ENCODE measurements around the gene TOR1B. TPM values are rescaled to one million over a fixed set of nuclear protein-coding genes. Genes with fewer than 3 reads are reported as not detected.

TOR1B gene
- total and polyA plus RNA-seq, 5 donors from 2014 or later: 11.6 to 27.2 (median 15.3) TPM

GRCh38 chr9:129810116-129810515, 7.1 kb downstream of the TOR1B start:
- no peak overlapping the region for H3K27ac ChIP-seq (ENCODE audit: insufficient read depth, low read length, poor library complexity, severe bottlenecking)
- H3K27me3 ChIP-seq (ENCODE audit: control insufficient read depth, insufficient read depth, low read length): no peaks in the 10 kb centered on the region
- Mint-ChIP-seq H3K4me3 (no peak overlapping the region), H3K27ac (peak overlapping the region in 2 of 3 donors; percentile 9 to 75), H3K27me3 (no peaks in the 10 kb centered on the region), H3K9me3 (no peaks in the 10 kb centered on the region), H3K4me1 (peaks cover 0 to 39% (median 28%) of the 10 kb centered on the region in 4 donors), H3K36me3 (peaks cover 41% of the 10 kb centered on the region)
- H3K36me3 ChIP-seq (ENCODE audit: control insufficient read depth, insufficient read depth, low read length): peaks cover 56% of the 10 kb centered on the region
- H3K4me1 ChIP-seq (ENCODE audit: control insufficient read depth, insufficient read depth, low read length, poor library complexity, severe bottlenecking): no peaks in the 10 kb centered on the region
- DNase-seq (no peak), ATAC-seq (ENCODE audit: low read depth in 2 of 2) (no peak)
- H3K4me3 ChIP-seq (ENCODE audit: low read depth, low read length): no peak overlapping the region
- no peaks in the 10 kb centered on the region for H3K9me3 ChIP-seq (ENCODE audit: control insufficient read depth in 2 of 2, low read length in 2 of 2)

GRCh38 chr9:129810788-129811187, 7.8 kb downstream of the TOR1B start:
- Mint-ChIP-seq H3K27ac (no peak overlapping the region), H3K36me3 (peaks cover 43% of the 10 kb centered on the region), H3K27me3 (no peaks in the 10 kb centered on the region), H3K4me1 (peaks cover 0 to 36% (median 27%) of the 10 kb centered on the region in 4 donors), H3K4me3 (no peak overlapping the region), H3K9me3 (no peaks in the 10 kb centered on the region)
- no peaks in the 10 kb centered on the region for H3K27me3 ChIP-seq (ENCODE audit: control insufficient read depth, insufficient read depth, low read length)
- H3K4me1 ChIP-seq (ENCODE audit: control insufficient read depth, insufficient read depth, low read length, poor library complexity, severe bottlenecking): no peaks in the 10 kb centered on the region
- H3K27ac ChIP-seq (ENCODE audit: insufficient read depth, low read length, poor library complexity, severe bottlenecking): no peak overlapping the region
- H3K4me3 ChIP-seq (ENCODE audit: low read depth, low read length): no peak overlapping the region
- no peak for ATAC-seq (ENCODE audit: low read depth in 2 of 2)
- no peaks in the 10 kb centered on the region for H3K9me3 ChIP-seq (ENCODE audit: control insufficient read depth in 2 of 2, low read length in 2 of 2)
- peaks cover 60% of the 10 kb centered on the region for H3K36me3 ChIP-seq (ENCODE audit: control insufficient read depth, insufficient read depth, low read length)
- no peak for DNase-seq

- Histone ChIP-seq H3K27ac (ENCODE audit: insufficient read depth, low read length, poor library complexity, severe bottlenecking) (no peak overlapping the region), H3K4me3 (ENCODE audit: low read depth, low read length) (no peak overlapping the region), H3K4me1 (ENCODE audit: control insufficient read depth, insufficient read depth, low read length, poor library complexity, severe bottlenecking) (no peaks in the 10 kb centered on the region), H3K27me3 (ENCODE audit: control insufficient read depth, insufficient read depth, low read length) (no peaks in the 10 kb centered on the region), H3K36me3 (ENCODE audit: control insufficient read depth, insufficient read depth, low read length) (peaks cover 69% of the 10 kb centered on the region), H3K9me3 (ENCODE audit: control insufficient read depth in 2 of 2, low read length in 2 of 2) (no peaks in the 10 kb centered on the region)
- Mint-ChIP-seq H3K4me1 (peaks cover 0 to 36% (median 24%) of the 10 kb centered on the region in 4 donors), H3K36me3 (peaks cover 45% of the 10 kb centered on the region), H3K27me3 (no peaks in the 10 kb centered on the region), H3K4me3 (no peak overlapping the region), H3K27ac (peak overlapping the region in 2 of 3 donors; percentile 12 to 60), H3K9me3 (no peaks in the 10 kb centered on the region)
- DNase-seq (no peak), ATAC-seq (ENCODE audit: low read depth in 2 of 2) (no peak)
Observed at GRCh38 chr9:129811967-129812363, 9.0 kb downstream of the TOR1B start.

GRCh38 chr9:129812385-129812784, 9.4 kb downstream of the TOR1B start:
- Mint-ChIP-seq H3K4me1 (peaks cover 0 to 36% (median 24%) of the 10 kb centered on the region in 4 donors), H3K27ac (peak overlapping the region in 1 of 3 donors; percentile 60), H3K4me3 (no peak overlapping the region), H3K36me3 (peaks cover 41% of the 10 kb centered on the region), H3K27me3 (no peaks in the 10 kb centered on the region), H3K9me3 (no peaks in the 10 kb centered on the region)
- no peak overlapping the region for H3K27ac ChIP-seq (ENCODE audit: insufficient read depth, low read length, poor library complexity, severe bottlenecking)
- no peaks in the 10 kb centered on the region for H3K4me1 ChIP-seq (ENCODE audit: control insufficient read depth, insufficient read depth, low read length, poor library complexity, severe bottlenecking)
- no peak for ATAC-seq (ENCODE audit: low read depth in 2 of 2)
- no peak for DNase-seq
- no peak overlapping the region for H3K4me3 ChIP-seq (ENCODE audit: low read depth, low read length)
- peaks cover 68% of the 10 kb centered on the region for H3K36me3 ChIP-seq (ENCODE audit: control insufficient read depth, insufficient read depth, low read length)
- H3K9me3 ChIP-seq (ENCODE audit: control insufficient read depth in 2 of 2, low read length in 2 of 2): no peaks in the 10 kb centered on the region
- no peaks in the 10 kb centered on the region for H3K27me3 ChIP-seq (ENCODE audit: control insufficient read depth, insufficient read depth, low read length)

- Histone ChIP-seq H3K4me3 (ENCODE audit: low read depth, low read length) (no peak overlapping the region), H3K4me1 (ENCODE audit: control insufficient read depth, insufficient read depth, low read length, poor library complexity, severe bottlenecking) (no peaks in the 10 kb centered on the region), H3K36me3 (ENCODE audit: control insufficient read depth, insufficient read depth, low read length) (peaks cover 74% of the 10 kb centered on the region), H3K9me3 (ENCODE audit: control insufficient read depth in 2 of 2, low read length in 2 of 2) (no peaks in the 10 kb centered on the region), H3K27ac (ENCODE audit: insufficient read depth, low read length, poor library complexity, severe bottlenecking) (no peak overlapping the region), H3K27me3 (ENCODE audit: control insufficient read depth, insufficient read depth, low read length) (no peaks in the 10 kb centered on the region)
- peaks cover 0 to 39% (median 24%) of the 10 kb centered on the region in 4 donors for H3K4me1 Mint-ChIP-seq
- H3K27ac Mint-ChIP-seq: no peak overlapping the region
- H3K36me3 Mint-ChIP-seq: peaks cover 46% of the 10 kb centered on the region
- H3K27me3 Mint-ChIP-seq: no peaks in the 10 kb centered on the region
- H3K9me3 Mint-ChIP-seq: no peaks in the 10 kb centered on the region
- ATAC-seq (ENCODE audit: low read depth in 2 of 2): no peak
- no peak overlapping the region for H3K4me3 Mint-ChIP-seq
- no peak for DNase-seq
Observed at GRCh38 chr9:129813661-129814060, 10.7 kb downstream of the TOR1B start.

- DNase-seq (no peak), ATAC-seq (ENCODE audit: low read depth in 2 of 2) (no peak)
- no peaks in the 10 kb centered on the region for H3K4me1 ChIP-seq (ENCODE audit: control insufficient read depth, insufficient read depth, low read length, poor library complexity, severe bottlenecking)
- no peaks in the 10 kb centered on the region for H3K27me3 Mint-ChIP-seq
- H3K9me3 Mint-ChIP-seq: no peaks in the 10 kb centered on the region
- H3K27ac ChIP-seq (ENCODE audit: insufficient read depth, low read length, poor library complexity, severe bottlenecking): no peak overlapping the region
- peaks cover 44% of the 10 kb centered on the region for H3K36me3 Mint-ChIP-seq
- peaks cover 0 to 38% (median 25%) of the 10 kb centered on the region in 4 donors for H3K4me1 Mint-ChIP-seq
- no peak overlapping the region for H3K4me3 ChIP-seq (ENCODE audit: low read depth, low read length)
- peak overlapping the region in 1 of 3 donors; percentile 42 for H3K27ac Mint-ChIP-seq
- H3K27me3 ChIP-seq (ENCODE audit: control insufficient read depth, insufficient read depth, low read length): no peaks in the 10 kb centered on the region
- H3K4me3 Mint-ChIP-seq: no peak overlapping the region
- H3K36me3 ChIP-seq (ENCODE audit: control insufficient read depth, insufficient read depth, low read length): peaks cover 70% of the 10 kb centered on the region
- no peaks in the 10 kb centered on the region for H3K9me3 ChIP-seq (ENCODE audit: control insufficient read depth in 2 of 2, low read length in 2 of 2)
Observed at GRCh38 chr9:129814432-129815223, 11.6 kb downstream of the TOR1B start.

GRCh38 chr9:129815278-129815677, 12.3 kb downstream of the TOR1B start:
- Mint-ChIP-seq H3K9me3 (no peaks in the 10 kb centered on the region), H3K27ac (no peak overlapping the region), H3K36me3 (peaks cover 38% of the 10 kb centered on the region), H3K4me1 (peaks cover 0 to 38% (median 26%) of the 10 kb centered on the region in 4 donors), H3K27me3 (no peaks in the 10 kb centered on the region), H3K4me3 (no peak overlapping the region)
- DNase-seq: no peak
- ATAC-seq (ENCODE audit: low read depth in 2 of 2): no peak
- Histone ChIP-seq H3K4me3 (ENCODE audit: low read depth, low read length) (no peak overlapping the region), H3K9me3 (ENCODE audit: control insufficient read depth in 2 of 2, low read length in 2 of 2) (no peaks in the 10 kb centered on the region), H3K27me3 (ENCODE audit: control insufficient read depth, insufficient read depth, low read length) (no peaks in the 10 kb centered on the region), H3K4me1 (ENCODE audit: control insufficient read depth, insufficient read depth, low read length, poor library complexity, severe bottlenecking) (no peaks in the 10 kb centered on the region), H3K36me3 (ENCODE audit: control insufficient read depth, insufficient read depth, low read length) (peaks cover 66% of the 10 kb centered on the region), H3K27ac (ENCODE audit: insufficient read depth, low read length, poor library complexity, severe bottlenecking) (no peak overlapping the region)

Data from CD4-positive, CD25-positive, alpha-beta regulatory T cell (primary cell).